Activated naive CD8-positive, alpha-beta T cell treated with anti-CD3 and anti-CD28 coated beads, Interleukin-2, amount 10 ng/mL, durations not matched to agents 7 days and 5 days (primary cell): Measurements from ENCODE around the gene ANTXR1. TPM values are rescaled to one million over a fixed set of nuclear protein-coding genes. Genes with fewer than 3 reads are reported as not detected.

Source experiments
- ATAC-seq: fragments of 150-1000 bp; cut with Tn5 transposase; one replicate; pipeline ENCODE4 v1.10.0; 2021; ENCODE audit warnings: low read depth, moderate library complexity
- POLR2A ChIA-PET: fragments of 350-600 bp; sonication (Branson Sonifier 250); formaldehyde crosslinking; loops from one replicate; lab custom pipeline; 2021; ENCODE audit warnings: antibody characterized with exemption; lab: Charles Lee
- DNase-seq: peaks from one replicate; pipeline ENCODE4 v3.0.0; 2021
- H3K27ac Mint-ChIP-seq: one replicate; pipeline ENCODE4 v1.8.0; 2022; ENCODE audit warnings: mild to moderate bottlenecking, mixed read lengths
- H3K27me3 Mint-ChIP-seq: one replicate; pipeline ENCODE4 v1.8.0; 2022; ENCODE audit warnings: mild to moderate bottlenecking, moderate library complexity, mixed read lengths
- H3K36me3 Mint-ChIP-seq: one replicate; pipeline ENCODE4 v1.8.0; 2021; ENCODE audit warnings: mild to moderate bottlenecking, mixed read lengths
- H3K4me1 Mint-ChIP-seq: one replicate; pipeline ENCODE4 v1.8.0; 2021; ENCODE audit warnings: mixed read lengths
- H3K4me3 Mint-ChIP-seq: one replicate; pipeline ENCODE4 v1.8.0; 2022; ENCODE audit warnings: mild to moderate bottlenecking, moderate library complexity, mixed read lengths
- H3K9me3 Mint-ChIP-seq: one replicate; pipeline ENCODE4 v1.8.0; 2021; ENCODE audit warnings: mixed read lengths
- total RNA-seq, 2 experiments: library from RNA; stranded (reverse); gene quantifications; one replicate each; pipeline ENCODE4 v1.2.3, GENCODE V29; 2021

ANTXR1 gene
- total RNA-seq, 2 experiments from 2014 or later, result 0.09 to 0.11 TPM

GRCh38 chr2:68987021-68987503, 25.9 kb upstream of the ANTXR1 start:
- no peaks in the 10 kb centered on the region for H3K4me1 Mint-ChIP-seq
- H3K27me3 Mint-ChIP-seq, result peaks cover 32% of the 10 kb centered on the region
- no peaks in the 10 kb centered on the region for H3K9me3 Mint-ChIP-seq
- DNase-seq (no peak), ATAC-seq (no peak)
- no peak overlapping the region for H3K4me3 Mint-ChIP-seq
- no peak overlapping the region for H3K27ac Mint-ChIP-seq
- H3K36me3 Mint-ChIP-seq, result no peaks in the 10 kb centered on the region
- POLR2A ChIA-PET, result no interaction called here

GRCh38 chr2:68989035-68989434, 23.9 kb upstream of the ANTXR1 start:
- no peak overlapping the region for H3K4me3 Mint-ChIP-seq
- H3K27me3 Mint-ChIP-seq, result peaks cover 27% of the 10 kb centered on the region
- H3K9me3 Mint-ChIP-seq, result no peaks in the 10 kb centered on the region
- no peaks in the 10 kb centered on the region for H3K4me1 Mint-ChIP-seq
- no peak for ATAC-seq
- H3K27ac Mint-ChIP-seq, result no peak overlapping the region
- POLR2A ChIA-PET, result no interaction called here
- no peak for DNase-seq
- H3K36me3 Mint-ChIP-seq, result no peaks in the 10 kb centered on the region

GRCh38 chr2:68992341-68992740, 20.6 kb upstream of the ANTXR1 start:
- ATAC-seq (no peak), DNase-seq (no peak)
- Mint-ChIP-seq H3K4me1 (no peaks in the 10 kb centered on the region), H3K36me3 (no peaks in the 10 kb centered on the region), H3K4me3 (no peak overlapping the region), H3K9me3 (no peaks in the 10 kb centered on the region), H3K27me3 (peaks cover 21% of the 10 kb centered on the region), H3K27ac (no peak overlapping the region)
- POLR2A ChIA-PET, result no interaction called here

GRCh38 chr2:68992933-68993332, 20.0 kb upstream of the ANTXR1 start:
- Mint-ChIP-seq H3K9me3 (no peaks in the 10 kb centered on the region), H3K4me3 (no peak overlapping the region), H3K27ac (no peak overlapping the region), H3K4me1 (no peaks in the 10 kb centered on the region), H3K36me3 (no peaks in the 10 kb centered on the region), H3K27me3 (peaks cover 21% of the 10 kb centered on the region)
- DNase-seq (no peak), ATAC-seq (no peak)
- POLR2A ChIA-PET, result no interaction called here

GRCh38 chr2:68993660-68994059, 19.3 kb upstream of the ANTXR1 start:
- ATAC-seq, result no peak
- no peaks in the 10 kb centered on the region for H3K9me3 Mint-ChIP-seq

GRCh38 chr2:68994864-68995263, 18.1 kb upstream of the ANTXR1 start:
- H3K27me3 Mint-ChIP-seq, result peaks cover 27% of the 10 kb centered on the region

More at GRCh38 chr2:68993660-68994059, 19.3 kb upstream of the ANTXR1 start:
- POLR2A ChIA-PET, result no interaction called here
- Mint-ChIP-seq H3K27ac (no peak overlapping the region), H3K4me1 (no peaks in the 10 kb centered on the region), H3K36me3 (no peaks in the 10 kb centered on the region), H3K27me3 (peaks cover 22% of the 10 kb centered on the region), H3K4me3 (no peak overlapping the region)
- DNase-seq, result no peak

GRCh38 chr2:68995916-68996315, 17.1 kb upstream of the ANTXR1 start:
- H3K4me3 Mint-ChIP-seq, result no peak overlapping the region

More at GRCh38 chr2:68994864-68995263, 18.1 kb upstream of the ANTXR1 start:
- DNase-seq (no peak), ATAC-seq (no peak)
- no peak overlapping the region for H3K4me3 Mint-ChIP-seq
- peaks cover 2% of the 10 kb centered on the region for H3K9me3 Mint-ChIP-seq
- no peaks in the 10 kb centered on the region for H3K4me1 Mint-ChIP-seq
- POLR2A ChIA-PET, result no interaction called here
- H3K27ac Mint-ChIP-seq, result no peak overlapping the region
- no peaks in the 10 kb centered on the region for H3K36me3 Mint-ChIP-seq

GRCh38 chr2:68997401-68997800, 15.6 kb upstream of the ANTXR1 start:
- ATAC-seq, result no peak
- Mint-ChIP-seq H3K4me1 (no peaks in the 10 kb centered on the region), H3K4me3 (no peak overlapping the region), H3K36me3 (no peaks in the 10 kb centered on the region), H3K27me3 (peaks cover 20% of the 10 kb centered on the region), H3K27ac (no peak overlapping the region), H3K9me3 (peaks cover 2% of the 10 kb centered on the region)
- POLR2A ChIA-PET, result no interaction called here
- no peak for DNase-seq

More at GRCh38 chr2:68995916-68996315, 17.1 kb upstream of the ANTXR1 start:
- Mint-ChIP-seq H3K36me3 (no peaks in the 10 kb centered on the region), H3K4me1 (no peaks in the 10 kb centered on the region), H3K27ac (no peak overlapping the region), H3K27me3 (peaks cover 19% of the 10 kb centered on the region), H3K9me3 (peaks cover 2% of the 10 kb centered on the region)
- DNase-seq, result no peak
- POLR2A ChIA-PET, result no interaction called here
- no peak for ATAC-seq

GRCh38 chr2:69001879-69002278, 11.1 kb upstream of the ANTXR1 start:
- DNase-seq (no peak), ATAC-seq (no peak)
- Mint-ChIP-seq H3K36me3 (no peaks in the 10 kb centered on the region), H3K4me1 (no peaks in the 10 kb centered on the region), H3K4me3 (no peak overlapping the region), H3K9me3 (peaks cover 2% of the 10 kb centered on the region), H3K27ac (no peak overlapping the region), H3K27me3 (peaks cover 21% of the 10 kb centered on the region)
- POLR2A ChIA-PET, result no interaction called here

- DNase-seq (no peak), ATAC-seq (no peak)
- no peak overlapping the region for H3K4me3 Mint-ChIP-seq
- no peak overlapping the region for H3K27ac Mint-ChIP-seq
- H3K36me3 Mint-ChIP-seq, result no peaks in the 10 kb centered on the region
- H3K4me1 Mint-ChIP-seq, result no peaks in the 10 kb centered on the region
- peaks cover 25% of the 10 kb centered on the region for H3K27me3 Mint-ChIP-seq
- POLR2A ChIA-PET, result no interaction called here
- H3K9me3 Mint-ChIP-seq, result peaks cover 2% of the 10 kb centered on the region
These were observed 9.2 kb upstream of the ANTXR1 start for GRCh38 chr2:69003731-69004130.

- H3K9me3 Mint-ChIP-seq, result no peaks in the 10 kb centered on the region
- ATAC-seq (no peak), DNase-seq (no peak)
- H3K4me3 Mint-ChIP-seq, result no peak overlapping the region
- H3K36me3 Mint-ChIP-seq, result no peaks in the 10 kb centered on the region
- peaks cover 29% of the 10 kb centered on the region for H3K27me3 Mint-ChIP-seq
- no peaks in the 10 kb centered on the region for H3K4me1 Mint-ChIP-seq
- H3K27ac Mint-ChIP-seq, result no peak overlapping the region
- POLR2A ChIA-PET, result no interaction called here
These were observed 5.8 kb upstream of the ANTXR1 start for GRCh38 chr2:69007169-69007568.

- POLR2A ChIA-PET, result no interaction called here
- Mint-ChIP-seq H3K27me3 (peaks cover 33% of the 10 kb centered on the region), H3K4me3 (no peak overlapping the region), H3K27ac (no peak overlapping the region), H3K36me3 (no peaks in the 10 kb centered on the region), H3K9me3 (no peaks in the 10 kb centered on the region), H3K4me1 (peaks cover 3% of the 10 kb centered on the region)
- DNase-seq, result no peak
- no peak for ATAC-seq
These were observed 5.4 kb upstream of the ANTXR1 start for GRCh38 chr2:69007603-69008002.

GRCh38 chr2:69010437-69011194, 2.4 kb upstream of the ANTXR1 start:
- Mint-ChIP-seq H3K4me3 (no peak overlapping the region), H3K9me3 (no peaks in the 10 kb centered on the region), H3K27ac (no peak overlapping the region), H3K4me1 (peaks cover 12% of the 10 kb centered on the region), H3K36me3 (no peaks in the 10 kb centered on the region), H3K27me3 (peaks cover 57% of the 10 kb centered on the region)
- DNase-seq (no peak), ATAC-seq (no peak)
- POLR2A ChIA-PET, result no interaction called here

- POLR2A ChIA-PET, result no interaction called here
- H3K27ac Mint-ChIP-seq, result no peak overlapping the region
- no peaks in the 10 kb centered on the region for H3K9me3 Mint-ChIP-seq
- no peak for ATAC-seq
- no peak overlapping the region for H3K4me3 Mint-ChIP-seq
- peaks cover 56% of the 10 kb centered on the region for H3K27me3 Mint-ChIP-seq
- H3K36me3 Mint-ChIP-seq, result no peaks in the 10 kb centered on the region
- peaks cover 12% of the 10 kb centered on the region for H3K4me1 Mint-ChIP-seq
- DNase-seq, result no peak
These were observed 1.3 kb upstream of the ANTXR1 start for GRCh38 chr2:69011611-69012157.
